ENCODE results near the gene RSPH3.
A peak's percentile ranks its signal among the peaks of the same experiment; 100 is the strongest.
"Not testable (repeated sequence)": the region's sequence is repeated elsewhere in the genome, so short reads cannot be mapped to it uniquely, and the experiment has no call there.

Gene RSPH3

DNA sequence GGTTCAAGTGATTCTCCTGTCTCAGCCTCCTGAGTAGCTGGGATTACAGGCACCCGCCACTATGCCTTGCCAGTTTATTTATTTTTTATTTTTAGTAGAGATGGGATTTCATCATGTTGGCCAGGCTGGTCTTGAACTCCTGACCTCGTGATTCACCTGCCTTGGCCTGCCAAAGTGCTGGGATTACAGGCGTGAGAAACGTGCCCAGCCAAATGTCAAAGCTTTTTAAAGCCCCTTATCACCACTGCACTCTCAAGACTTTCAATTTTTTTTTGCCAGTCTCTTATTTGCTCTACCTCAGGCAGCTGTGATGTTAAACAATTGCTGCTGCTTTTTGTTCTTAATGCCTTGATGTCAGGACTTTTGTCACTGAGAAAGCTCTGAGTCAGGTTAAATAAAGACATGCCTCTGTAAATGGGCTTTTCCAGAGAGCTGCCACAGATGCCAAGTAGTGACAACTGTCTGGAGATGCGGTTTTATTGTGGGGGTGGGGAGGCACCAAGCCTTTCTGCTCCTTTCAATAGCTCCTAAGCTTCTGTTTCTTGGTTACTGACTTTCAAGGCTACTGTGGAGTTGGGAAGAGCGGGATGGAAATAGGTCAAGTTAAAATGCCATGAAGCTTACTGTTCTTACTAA, 29.2 kb downstream of the RSPH3 start:
- no peak for DNase-seq

DNA sequence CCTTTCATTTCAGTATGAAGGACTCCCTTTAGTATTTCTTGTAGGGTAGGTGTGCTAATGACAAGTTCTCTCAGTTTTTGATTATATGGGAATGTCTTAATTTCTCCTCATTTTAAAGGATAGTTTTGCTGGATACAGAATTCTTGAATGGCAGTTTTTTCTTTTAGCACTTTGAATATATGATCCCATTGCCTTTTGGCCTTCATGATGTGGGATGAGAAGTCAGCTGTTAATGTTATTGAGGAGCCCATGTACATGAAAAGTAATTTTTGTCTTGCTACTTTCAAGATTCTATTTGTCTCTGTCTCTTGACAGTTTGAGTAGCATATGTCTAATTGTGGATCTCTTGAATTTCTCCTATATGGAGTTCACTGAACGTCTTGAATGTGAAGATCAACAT, 30.9 kb downstream of the RSPH3 start:
- DNase-seq = no peak

DNA sequence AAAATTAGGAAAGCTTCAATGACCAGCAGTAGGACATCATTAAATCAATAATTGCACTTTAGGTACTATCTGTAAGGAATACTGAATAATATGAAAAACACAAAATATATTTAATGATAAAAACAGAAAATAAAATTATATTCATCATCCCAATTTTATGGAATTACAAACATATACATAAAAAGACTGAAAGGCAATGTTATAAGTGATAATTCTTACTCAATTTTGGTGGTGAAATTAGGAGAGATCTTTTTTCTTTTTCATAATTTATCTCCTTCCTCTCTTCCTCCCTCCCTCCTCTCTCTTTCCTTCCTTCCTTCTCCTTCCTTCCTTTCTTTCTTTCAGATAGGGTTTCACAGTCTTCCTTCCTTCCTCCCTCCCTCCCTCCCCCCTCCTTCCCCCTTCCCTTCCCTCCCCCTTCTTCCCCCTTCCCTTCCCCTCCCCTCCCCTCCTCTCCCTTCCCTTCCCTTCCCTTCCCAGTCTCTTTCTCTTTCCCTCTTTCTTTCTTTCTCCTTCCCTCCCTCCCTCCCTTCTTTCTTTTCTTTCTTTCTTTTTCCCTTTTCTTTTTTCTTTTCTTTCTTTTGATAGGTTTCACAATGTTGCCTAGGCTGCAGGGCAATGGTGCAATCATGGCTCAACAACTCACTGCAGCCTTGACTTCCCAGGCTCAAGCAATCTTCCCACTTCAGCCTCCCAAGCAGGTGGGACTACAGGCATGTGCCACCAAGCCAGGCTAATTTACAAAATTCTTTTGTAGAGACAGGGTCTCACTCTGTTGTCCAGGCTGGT, 36.8 kb downstream of the RSPH3 start:
- no peak for DNase-seq

DNA sequence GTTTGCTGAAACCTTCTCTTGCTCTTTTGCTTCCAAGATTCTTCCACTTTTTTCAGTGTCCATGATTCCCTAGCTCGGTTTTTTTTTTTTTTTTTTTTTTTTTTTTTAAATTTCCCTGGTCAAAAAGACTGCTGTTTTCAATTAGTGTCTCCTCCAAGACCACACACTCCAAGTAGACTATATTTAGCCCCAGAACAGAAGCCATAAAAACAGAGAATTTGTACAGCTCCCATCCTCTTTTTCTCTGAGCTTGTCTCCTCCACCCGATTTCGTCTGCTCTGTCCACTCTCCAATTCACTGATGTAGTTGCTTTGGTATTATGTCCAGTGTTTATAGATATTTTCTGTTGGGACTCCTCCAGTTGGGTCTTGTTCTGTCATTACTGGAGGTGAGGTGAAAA, 37.6 kb downstream of the RSPH3 start:
- DNase-seq = no peak

GRCh38 chr6:158960026-158960425, 40.0 kb downstream of the RSPH3 start:
- DNase-seq = no peak

DNA sequence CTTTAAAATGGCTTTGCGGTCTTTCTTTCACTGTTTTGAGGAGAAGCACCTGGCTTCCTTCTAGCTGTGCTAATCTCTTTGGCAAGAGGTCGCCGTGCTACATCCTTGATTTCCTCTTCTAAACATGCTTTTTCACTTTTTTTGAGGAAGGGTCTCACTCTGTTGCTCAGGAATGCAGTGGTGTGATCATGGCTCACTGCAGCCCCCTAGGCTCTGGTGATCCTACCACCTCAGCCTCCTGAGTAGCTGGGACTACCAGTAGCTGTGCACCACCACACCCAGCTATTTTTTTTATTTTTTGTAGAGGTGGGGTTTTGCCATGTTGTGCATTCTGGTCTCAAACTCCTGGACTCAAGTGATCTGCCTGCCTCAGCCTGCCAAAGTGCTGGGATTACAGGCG, 40.5 kb downstream of the RSPH3 start:
- no peak for DNase-seq

DNA sequence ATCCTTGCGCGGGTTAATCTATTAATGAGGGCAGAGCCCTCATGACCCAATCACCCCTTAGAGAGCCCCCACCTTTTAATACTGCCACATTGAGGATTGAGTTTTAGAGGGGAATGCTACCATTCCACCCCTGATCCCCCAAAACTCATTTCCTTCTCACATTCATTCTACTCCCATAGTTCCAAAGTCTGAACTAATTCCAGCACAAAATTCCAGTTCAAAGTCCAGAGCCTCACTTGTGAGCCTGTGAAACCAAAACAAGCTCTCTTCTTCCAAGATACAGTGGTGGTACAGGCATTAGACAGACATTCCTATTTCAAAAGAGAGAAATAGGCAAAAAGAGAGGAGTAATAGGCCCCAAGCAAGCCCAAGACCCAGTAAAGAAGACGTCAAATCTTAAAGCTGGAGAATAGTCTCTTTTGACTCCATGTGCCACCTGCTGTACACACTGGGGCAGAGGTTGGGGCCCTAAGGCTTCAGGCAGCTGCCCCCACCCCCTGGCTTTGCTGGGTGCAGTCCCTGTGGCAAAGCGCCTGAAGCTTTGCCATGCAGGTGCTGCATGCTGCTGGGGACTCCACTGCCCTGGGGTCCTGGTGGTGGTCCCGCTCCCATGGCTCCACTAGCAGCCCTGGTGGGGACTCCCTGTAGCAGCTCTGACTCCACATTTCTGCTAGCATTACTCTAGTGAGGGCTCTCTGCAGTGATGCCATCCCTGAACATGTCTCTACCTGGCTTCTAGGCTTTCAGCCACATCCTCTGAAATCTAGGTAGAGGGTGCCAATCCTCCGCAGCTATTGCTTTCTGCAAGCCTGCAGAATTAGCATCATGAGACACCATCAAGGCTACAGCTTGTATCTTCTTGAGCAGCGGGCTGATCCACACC, 41.3 kb downstream of the RSPH3 start:
- no peak for DNase-seq

DNA sequence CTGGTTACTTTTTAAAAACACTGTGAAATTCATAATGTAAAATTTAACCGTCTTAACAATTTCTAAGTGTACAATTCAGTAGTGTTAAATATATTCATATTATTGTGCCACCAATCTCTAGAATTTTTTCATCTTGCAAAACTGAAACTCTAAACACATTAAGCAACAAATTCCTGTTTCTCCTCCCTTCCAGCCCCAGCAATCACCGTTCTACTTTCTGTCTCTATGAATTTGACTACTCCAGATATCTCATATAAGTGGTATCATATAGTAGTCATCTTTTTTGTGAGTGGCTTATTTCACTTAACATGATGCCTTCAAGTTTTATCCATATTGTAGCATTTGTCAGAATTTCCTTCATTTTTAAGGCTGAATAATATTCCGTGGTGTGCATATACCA, 44.7 kb downstream of the RSPH3 start:
- no peak for DNase-seq

DNA sequence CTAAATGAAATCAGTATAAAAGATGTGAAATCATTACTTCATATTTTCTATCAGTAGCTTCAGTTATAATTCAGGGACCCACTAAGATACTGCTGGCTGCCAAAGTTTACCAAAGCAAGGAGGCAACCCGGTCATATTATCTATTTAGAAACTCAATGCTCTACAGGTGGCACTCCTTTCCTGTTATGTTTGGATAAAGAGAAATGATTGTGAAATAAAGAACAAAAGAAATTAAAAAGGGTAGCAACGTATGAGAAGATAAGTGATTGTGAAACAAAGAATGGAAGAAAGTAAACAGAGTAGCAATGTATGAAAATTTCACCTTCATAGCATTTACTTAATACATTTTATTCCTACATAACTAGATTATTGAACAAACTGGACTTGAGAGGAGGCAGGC, 45.2 kb downstream of the RSPH3 start:
- no peak for DNase-seq

DNA sequence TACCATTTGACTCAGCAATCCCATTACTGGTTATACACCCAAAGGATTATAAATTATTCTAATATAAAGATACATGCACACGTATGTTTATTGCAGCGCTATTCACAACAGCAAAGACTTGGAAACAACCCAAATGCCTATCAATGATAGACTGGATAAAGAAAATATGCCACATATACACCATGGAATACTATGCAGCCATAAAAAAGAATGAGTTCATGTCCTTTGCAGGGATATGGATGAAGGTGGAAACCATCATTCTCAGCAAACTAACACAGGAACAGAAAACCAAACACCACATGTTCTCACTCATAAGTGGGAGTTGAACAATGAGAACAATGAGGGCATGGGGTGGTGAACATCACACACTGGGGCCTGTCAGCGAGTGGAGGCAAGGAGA, 48.0 kb downstream of the RSPH3 start:
- DNase-seq = not testable (repeated sequence)

GRCh38 chr6:158951565-158951964, 48.4 kb downstream of the RSPH3 start:
- DNase-seq = not testable (repeated sequence)

GRCh38 chr6:158947284-158947683, 52.7 kb downstream of the RSPH3 start:
- DNase-seq = no peak

GRCh38 chr6:158943380-158944032, 56.5 kb downstream of the RSPH3 start:
- DNase-seq = no peak

- DNase-seq = no peak
Measured at GRCh38 chr6:158942349-158942748, 57.7 kb downstream of the RSPH3 start.

- no peak for DNase-seq
Measured at GRCh38 chr6:158941246-158941645, 58.8 kb downstream of the RSPH3 start.

DNA sequence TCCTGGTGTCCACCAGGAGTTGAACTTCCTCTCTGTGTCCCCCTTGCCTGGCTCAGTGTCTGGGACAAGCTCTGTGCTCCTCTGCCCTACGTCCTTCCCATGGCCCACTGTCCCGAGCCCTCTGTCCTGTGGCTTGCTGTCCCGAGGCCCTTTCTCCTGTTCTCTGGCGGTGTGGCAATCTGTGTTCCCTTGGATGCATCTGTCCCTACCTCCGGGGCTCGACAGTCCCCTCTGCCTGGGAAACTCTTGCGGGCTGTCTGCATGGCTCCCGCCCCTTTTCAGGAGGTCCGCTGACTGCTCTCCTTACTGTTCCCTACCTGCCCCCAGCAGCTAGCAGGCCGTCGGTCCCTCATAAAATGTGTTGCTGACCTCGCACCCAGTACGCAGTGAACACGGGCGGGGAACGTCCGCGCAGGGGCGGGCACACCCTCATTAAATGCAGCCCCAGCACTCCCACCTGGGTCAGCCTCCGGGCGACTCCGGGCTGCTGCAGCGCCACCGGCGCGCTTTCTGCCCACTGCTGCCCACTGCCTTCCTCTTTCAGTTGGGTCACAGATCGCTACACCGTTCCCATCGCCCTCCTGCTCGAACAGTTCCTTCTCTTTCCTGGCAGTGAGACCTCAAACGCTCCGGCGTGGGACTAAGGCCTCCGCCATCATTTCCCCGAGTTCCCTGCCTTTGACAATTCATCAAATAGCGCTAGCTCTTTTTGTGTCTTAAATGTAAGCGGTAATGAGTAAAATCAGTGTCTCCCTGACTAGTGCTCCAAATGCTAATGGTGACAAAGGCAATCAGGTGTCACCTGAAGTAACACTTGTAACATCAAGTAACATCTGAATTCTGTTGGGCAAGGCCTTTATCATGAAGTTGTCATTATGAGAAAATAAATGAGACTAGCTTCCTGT, 60.5 kb downstream of the RSPH3 start:
- DNase-seq = no peak

DNA sequence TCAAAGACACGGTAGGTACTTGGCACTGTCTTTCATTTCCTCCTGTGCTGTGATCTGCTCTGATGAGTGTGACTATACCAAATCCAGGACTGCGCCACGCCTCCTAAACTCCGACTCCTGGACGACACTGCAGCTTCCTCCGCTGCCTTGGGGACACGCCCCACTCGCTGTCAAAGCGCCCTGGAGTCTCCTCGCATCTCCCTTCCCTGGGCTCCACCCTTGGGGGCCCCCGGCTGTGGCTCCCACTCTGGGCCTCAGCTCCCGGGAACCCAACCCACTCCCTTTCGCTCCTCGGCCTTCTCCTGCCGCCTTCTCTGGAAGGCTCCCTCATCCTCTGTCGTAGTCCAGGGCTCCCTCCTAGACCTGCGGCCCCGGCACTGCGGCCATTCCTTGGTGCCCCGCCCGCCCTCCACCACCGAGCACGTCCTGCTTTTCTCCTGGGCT, 61.2 kb downstream of the RSPH3 start:
- peak; percentile 29 for DNase-seq

DNA sequence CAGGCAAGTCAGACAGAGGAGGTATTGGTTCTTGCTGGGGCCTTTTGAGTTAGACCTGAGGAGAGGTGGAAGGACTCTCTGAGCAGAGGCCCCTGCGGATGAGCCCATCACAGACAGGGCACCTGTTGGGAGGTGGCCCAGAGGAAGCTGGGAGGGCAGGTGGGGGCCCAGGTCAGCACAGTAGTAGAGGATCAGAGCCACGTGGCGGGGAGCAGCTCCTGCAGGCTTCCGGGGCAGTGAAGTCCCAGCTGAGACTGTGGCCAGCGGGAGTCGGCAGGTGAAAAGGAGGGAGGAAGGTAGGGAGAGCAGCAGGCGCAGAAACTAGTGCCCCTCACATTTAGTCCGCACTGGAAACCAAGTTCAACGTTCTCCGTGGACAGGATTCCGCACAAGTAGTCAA, 61.8 kb downstream of the RSPH3 start:
- DNase-seq = no peak

DNA sequence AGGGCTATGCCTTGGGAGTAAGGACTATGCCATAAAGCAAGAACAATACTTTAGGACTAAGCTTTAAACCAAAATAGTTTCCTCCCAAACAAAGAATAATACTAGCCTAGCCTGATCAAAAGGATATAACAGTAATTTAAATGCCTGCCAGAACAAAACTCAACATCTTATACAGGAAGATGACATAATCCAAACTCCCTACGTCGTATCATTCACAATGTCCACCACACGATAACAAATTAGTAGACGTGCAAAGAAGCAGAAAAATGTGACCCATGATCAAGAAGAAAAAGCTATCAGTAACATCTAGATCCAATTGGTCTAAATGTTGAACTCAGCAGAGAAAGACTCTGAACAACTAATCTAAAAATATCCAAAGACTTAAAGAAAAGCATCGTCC, 65.8 kb downstream of the RSPH3 start:
- DNase-seq = no peak

DNA sequence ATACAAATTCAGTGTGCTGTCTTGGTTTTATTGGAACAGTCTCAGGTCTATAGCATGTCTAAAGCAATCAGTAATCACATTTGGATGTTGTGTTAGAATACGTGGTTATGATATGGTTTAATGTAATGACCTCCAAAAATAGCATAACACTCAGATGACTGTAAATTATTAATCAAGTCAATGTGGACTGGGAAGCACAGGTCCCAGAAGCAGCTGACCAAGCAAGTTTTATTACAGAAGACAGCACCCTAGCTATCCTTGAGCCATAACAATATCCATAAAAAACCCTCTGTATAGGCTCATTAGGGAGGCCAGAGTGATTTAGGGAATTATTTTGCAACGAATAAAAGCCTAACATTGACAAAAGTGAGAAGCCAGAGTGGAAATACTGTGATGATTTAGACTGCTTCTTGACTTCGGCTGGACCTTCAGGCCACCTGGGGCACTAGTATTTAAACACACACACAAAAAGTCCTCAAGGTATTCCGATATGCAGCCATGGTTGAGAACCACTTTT, 66.9 kb downstream of the RSPH3 start:
- no peak for DNase-seq

- DNase-seq = no peak
Measured at GRCh38 chr6:158928068-158928467, 71.9 kb downstream of the RSPH3 start.

DNA sequence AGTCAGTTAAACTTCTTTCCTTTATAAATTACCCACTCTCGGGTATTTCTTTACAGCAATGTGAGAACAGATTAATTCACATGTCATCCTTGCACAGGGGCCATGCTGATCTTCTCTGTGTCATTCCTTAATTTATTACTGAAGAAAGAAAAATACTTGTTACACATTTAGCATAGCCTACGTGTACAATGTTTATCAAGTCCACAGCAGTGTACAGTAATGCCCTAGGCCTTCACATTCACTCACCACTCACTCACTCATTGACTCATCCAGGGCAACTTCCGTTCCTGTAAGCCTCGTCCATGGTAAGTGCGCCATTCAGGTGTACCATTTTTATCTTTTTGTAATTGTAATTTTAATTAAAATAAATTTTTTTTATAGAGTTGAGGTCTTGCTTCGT, 73.6 kb downstream of the RSPH3 start:
- DNase-seq = no peak
